ENCODE data around the gene ATP5ME. TPM values are rescaled to one million over a fixed set of nuclear protein-coding genes. Genes with fewer than 3 reads are reported as not detected.
"Not testable (repeated sequence)": the region's sequence is repeated elsewhere in the genome, so short reads cannot be mapped to it uniquely, and the experiment has no call there.

ATP5ME gene
- total RNA-seq, 6 experiments from 2014 or later: 78.2 to 225 (median 162) TPM

DNA sequence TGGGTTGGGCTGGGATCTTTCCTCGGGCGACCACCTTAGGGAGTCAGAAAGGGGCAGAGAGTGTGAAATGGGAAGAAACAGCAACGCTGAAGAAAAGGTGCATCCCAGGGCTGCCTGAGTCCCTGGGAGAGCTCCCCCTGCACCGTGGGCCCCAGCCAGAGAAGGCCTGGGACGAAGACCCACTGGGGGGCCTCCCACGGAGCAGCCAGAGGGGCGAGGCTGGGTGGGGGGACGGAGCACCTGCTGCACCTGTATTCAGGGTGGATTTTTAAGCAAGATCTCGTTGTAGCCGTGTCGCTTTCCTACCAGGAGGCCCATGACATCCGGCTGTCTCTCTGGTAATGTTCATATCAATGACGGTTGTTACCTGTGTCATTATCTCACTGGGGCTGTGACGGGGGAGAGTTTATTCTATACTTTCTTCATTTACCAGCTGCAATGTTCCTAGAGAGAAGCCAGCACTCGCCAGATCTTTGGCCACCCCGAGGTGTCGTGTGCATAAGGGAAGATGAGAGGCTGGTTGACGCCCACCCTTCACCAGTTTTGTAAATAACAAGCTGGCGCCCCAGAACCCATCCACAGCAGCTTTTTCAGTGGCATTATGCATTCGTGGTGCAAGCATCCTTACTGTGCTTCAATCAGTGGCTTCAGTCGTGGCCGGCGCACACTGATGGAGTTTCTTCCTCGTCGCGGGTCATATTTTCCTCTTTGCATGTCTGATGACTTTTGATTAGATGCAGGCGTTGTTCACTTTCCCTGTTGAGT lies 25.9 kb upstream of the ATP5ME start:
- no peak for ATAC-seq
- WGBS (ENCODE audit: insufficient coverage, low coverage, low lambda C conversion rate, missing lambda C conversion rate): 85% methylated on average over 10 of the region's 27 CpGs
- H3K9me3 ChIP-seq: no peaks in the 10 kb centered on the region
- TF ChIP-seq, protein P1, sequence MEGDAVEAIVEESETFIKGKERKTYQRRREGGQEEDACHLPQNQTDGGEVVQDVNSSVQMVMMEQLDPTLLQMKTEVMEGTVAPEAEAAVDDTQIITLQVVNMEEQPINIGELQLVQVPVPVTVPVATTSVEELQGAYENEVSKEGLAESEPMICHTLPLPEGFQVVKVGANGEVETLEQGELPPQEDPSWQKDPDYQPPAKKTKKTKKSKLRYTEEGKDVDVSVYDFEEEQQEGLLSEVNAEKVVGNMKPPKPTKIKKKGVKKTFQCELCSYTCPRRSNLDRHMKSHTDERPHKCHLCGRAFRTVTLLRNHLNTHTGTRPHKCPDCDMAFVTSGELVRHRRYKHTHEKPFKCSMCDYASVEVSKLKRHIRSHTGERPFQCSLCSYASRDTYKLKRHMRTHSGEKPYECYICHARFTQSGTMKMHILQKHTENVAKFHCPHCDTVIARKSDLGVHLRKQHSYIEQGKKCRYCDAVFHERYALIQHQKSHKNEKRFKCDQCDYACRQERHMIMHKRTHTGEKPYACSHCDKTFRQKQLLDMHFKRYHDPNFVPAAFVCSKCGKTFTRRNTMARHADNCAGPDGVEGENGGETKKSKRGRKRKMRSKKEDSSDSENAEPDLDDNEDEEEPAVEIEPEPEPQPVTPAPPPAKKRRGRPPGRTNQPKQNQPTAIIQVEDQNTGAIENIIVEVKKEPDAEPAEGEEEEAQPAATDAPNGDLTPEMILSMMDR (IDR thresholded peaks at IDR 0.05): no peak
- TF ChIP-seq POLR2A (IDR thresholded peaks at IDR 0.05): no peak
- H3K27ac ChIP-seq: peak overlapping the region in 1 of 3 donors; percentile 33
- no peaks in the 10 kb centered on the region for H3K27me3 ChIP-seq
- no peak overlapping the region for H3K4me3 ChIP-seq
- peak in 1 of 3 donors; percentile 51 for DNase-seq
- H3K4me1 ChIP-seq: no peaks in the 10 kb centered on the region
- no peaks in the 10 kb centered on the region for H3K36me3 ChIP-seq
- intact Hi-C loops (cut with DNase I): no loop called here

DNA sequence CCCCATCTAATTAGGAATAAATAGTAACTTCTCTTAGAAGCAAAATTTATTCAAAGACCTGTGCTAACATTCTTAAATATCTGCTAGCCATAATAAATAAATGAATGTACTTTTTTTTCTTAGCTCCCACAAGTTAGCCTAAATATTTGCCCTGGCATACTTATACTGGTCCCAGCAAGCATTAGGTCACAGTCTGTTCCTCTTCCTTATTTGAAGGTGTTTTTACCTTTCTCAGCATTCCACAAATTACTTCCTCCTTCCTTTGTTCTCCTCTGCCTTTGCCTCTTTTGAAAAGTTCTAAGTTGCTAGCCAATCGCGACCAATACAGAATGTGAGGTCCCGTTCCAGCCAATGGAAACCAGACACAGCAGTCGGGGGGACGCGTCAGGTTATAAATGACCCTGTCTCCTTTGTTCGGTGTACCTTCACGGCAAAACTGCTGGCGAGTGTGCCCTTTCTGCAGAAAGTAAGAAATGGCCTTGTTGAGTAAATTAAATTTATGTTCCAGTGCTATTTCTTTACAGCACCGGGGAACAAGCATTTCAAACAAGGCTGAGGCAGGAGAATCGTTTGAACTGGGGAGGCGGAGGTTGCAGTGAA lies 20.4 kb upstream of the ATP5ME start:
- 84% methylated on average over 12 of the region's 12 CpGs for WGBS (ENCODE audit: insufficient coverage, low coverage, low lambda C conversion rate, missing lambda C conversion rate)
- H3K9me3 ChIP-seq; H3K36me3 ChIP-seq; intact Hi-C loops (cut with DNase I); H3K4me3 ChIP-seq; DNase-seq; H3K27me3 ChIP-seq; H3K4me1 ChIP-seq; ATAC-seq; H3K27ac ChIP-seq: not testable (repeated sequence)

DNA sequence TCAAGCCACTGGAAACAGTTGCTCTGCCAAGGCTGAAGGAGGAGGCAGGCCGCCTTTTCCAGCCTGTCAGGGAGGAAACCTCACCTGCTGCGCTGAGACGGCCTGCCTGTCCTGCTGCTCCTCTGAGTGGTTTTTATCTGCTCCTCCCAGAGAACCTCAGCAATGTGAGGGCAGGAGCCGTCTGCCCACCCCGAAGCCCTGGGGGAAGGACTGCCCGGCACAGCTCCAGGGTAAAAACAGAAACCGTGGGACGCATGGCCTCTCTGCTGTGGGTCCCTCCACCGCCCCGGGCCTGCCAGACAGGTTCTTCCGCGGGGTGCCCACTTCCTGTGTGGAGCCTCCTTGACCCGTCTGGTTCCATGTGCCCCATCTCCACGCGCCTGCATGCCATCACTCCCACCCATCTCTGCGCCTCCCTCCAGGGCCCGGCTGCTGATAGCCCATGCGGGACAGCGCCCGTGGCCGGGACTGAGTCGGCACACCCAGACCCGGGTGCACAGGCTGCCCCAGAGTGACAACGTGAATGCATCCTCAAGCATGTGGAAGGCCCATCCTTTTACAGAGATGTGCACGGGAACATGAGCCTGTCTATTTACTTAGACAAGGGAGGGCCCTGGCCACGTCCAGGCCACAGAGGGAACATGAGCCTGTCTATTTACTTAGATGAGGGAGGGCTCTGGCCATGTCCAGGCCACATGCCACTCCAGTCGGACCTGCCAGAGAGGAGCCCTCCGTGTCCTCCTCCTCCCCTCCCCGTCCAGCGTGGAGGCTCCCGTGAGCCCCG lies 18.9 kb upstream of the ATP5ME start:
- Histone ChIP-seq H3K27ac (no peak overlapping the region), H3K36me3 (no peaks in the 10 kb centered on the region), H3K4me1 (peaks cover 0 to 2% (median 0%) of the 10 kb centered on the region in 4 donors), H3K4me3 (no peak overlapping the region), H3K9me3 (no peaks in the 10 kb centered on the region), H3K27me3 (no peaks in the 10 kb centered on the region)
- intact Hi-C loops (cut with DNase I): no loop called here
- peak; percentile 55 to 90 (median 74) for ATAC-seq
- 45% methylated on average over 5 of the region's 32 CpGs for WGBS (ENCODE audit: insufficient coverage, low coverage, low lambda C conversion rate, missing lambda C conversion rate)
- peak in 2 of 3 donors; percentile 64 to 73 for DNase-seq
- TF ChIP-seq POLR2A (IDR thresholded peaks at IDR 0.05): no peak
- TF ChIP-seq, protein P1 (IDR thresholded peaks at IDR 0.05): no peak

DNA sequence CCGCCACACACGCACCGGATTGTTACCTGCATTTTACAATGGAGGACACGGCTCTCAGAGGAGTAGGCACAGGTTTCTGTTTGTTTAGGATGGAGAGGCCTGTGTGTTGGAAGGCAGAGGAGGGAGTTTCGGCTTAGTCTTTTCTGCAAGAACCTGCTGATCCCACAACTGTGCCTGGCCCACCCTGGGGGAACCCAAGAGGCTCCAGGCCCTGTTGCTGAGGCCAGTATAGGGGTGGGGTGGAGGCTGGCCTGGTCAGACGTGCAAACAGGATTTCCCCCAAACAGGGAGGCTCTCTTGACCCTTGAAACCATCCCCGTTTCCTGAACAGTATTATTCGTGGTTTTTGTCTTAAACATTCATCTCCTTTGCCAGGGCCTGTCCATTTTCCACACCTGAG lies 15.6 kb upstream of the ATP5ME start:
- DNase-seq (no peak), ATAC-seq (no peak)
- H3K27me3 ChIP-seq: no peaks in the 10 kb centered on the region
- 50% methylated on average over 6 of the region's 8 CpGs for WGBS (ENCODE audit: insufficient coverage, low coverage, low lambda C conversion rate, missing lambda C conversion rate)
- TF ChIP-seq POLR2A (IDR thresholded peaks at IDR 0.05): no peak
- TF ChIP-seq, protein P1 (IDR thresholded peaks at IDR 0.05): no peak
- no peaks in the 10 kb centered on the region for H3K36me3 ChIP-seq
- intact Hi-C loops (cut with DNase I): no loop called here
- H3K9me3 ChIP-seq: no peaks in the 10 kb centered on the region
- H3K4me1 ChIP-seq: peaks cover 0 to 17% (median 4%) of the 10 kb centered on the region in 4 donors
- peak overlapping the region; percentile 36 to 69 (median 67) for H3K27ac ChIP-seq
- H3K4me3 ChIP-seq: peak overlapping the region in 2 of 3 donors; percentile 38 to 43

Measured in right lobe of liver (tissue), 6 donors.